NCI-H748 (cell line): ENCODE data around the gene CDH2.
A peak's percentile ranks its signal among the peaks of the same experiment; 100 is the strongest.

Source experiments
- DNase-seq: peaks from one replicate; lab custom pipeline; 2025; ENCODE audit not compliant: unreplicated experiment; lab: John Stamatoyannopoulos, UW

CDH2 gene

GRCh38 chr18:28091197-28091596 is 85.7 kb downstream of the CDH2 start:
- no peak for DNase-seq

DNA sequence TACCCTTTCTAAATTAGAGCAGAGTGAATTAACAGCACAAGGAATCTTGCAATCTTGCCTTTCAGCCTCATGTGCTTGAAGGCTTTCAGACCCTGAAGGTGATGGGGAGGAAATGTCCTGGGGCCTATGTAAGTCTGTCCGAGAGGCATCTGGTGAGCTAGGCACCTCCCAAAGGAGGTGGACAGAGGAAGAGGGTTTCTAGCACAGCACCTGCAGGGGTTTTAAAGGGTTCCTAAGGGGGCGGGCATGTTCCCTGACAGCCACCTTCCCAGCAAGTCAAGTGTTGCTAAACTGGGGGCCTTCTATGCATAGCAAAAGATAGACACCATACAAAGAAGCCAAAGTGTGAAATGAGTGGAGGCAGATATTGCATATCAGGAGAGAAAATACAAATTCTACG is 88.5 kb downstream of the CDH2 start:
- no peak for DNase-seq

DNA sequence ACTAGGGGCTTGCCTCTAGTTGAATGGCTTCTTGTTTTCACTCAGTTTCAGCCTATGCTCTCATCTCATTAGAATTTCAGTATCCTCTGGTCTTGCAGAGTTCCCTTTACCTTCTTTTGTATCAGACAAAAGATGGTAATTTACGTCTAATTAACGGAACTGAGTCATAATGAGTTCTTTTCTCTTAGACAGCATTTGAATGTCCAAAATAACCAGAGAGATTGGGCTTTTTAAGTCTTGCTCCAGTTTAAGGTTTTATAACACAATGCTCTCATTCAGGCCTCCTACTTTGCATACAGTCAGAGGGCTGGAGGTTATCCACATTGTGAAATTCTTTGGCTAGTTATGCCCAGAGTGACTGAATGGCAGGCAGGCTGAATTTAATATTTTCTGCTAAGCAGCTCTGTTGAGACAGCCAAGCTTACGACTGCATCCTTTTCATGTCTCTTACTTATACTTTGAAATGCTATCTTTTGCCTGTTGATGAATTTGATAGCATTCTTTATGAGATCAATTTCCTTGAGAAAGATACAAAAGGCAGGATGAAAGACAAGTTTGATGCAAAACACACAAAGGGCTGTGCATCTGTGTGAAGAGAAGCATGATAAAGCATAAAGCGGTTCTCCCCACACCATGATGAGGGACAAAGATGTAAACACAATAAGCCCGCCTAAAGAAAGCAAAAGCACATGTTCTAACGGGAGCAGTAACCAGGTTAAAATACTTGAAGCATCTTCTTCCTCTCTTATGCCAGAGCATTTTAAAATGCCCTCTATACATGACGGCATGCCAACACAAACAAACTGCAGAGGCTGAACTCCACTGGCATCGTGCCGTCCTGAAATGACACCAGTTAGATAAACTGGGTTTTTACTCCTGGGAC is 90.0 kb downstream of the CDH2 start:
- no peak for DNase-seq

GRCh38 chr18:28081516-28081915 is 95.4 kb downstream of the CDH2 start:
- no peak for DNase-seq

DNA sequence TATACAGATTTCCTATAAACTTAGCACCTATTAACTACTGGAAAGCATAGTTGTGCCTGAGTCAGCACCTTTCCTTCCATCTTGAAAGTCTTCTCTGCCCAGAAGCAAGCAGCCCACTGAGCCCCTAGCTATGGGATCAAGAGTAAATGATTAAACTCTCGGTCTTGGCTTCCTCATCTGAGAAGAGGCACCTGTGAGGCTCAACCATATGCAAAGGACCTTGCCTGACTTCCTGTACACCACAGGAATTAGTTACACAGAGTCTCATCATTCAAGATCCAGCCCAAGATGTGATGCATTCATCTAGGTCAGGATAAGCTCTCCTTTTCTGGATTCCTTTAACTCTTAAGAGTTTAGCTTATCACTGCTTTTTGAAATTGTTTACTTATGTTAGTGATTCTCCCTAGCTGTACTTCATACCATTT is 96.0 kb downstream of the CDH2 start:
- no peak for DNase-seq

DNA sequence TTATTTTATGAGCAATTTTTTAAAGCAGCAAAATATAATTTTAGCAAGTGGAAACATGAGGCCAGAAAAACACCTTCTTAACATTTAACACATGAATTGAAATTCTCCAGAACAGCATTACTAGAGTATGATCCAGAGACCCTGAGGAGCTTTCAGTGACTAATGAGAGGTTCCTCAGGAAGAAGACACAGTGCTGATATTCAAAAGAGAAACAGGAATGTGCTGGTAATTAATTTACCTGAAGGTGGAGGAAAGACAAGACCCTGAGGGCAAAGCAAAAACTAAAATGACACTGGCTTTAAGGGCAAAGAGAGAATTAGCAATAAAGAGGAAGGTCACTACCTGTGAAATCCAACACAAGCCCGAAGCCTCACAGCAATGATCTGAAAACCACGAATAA is 97.0 kb downstream of the CDH2 start:
- no peak for DNase-seq

DNA sequence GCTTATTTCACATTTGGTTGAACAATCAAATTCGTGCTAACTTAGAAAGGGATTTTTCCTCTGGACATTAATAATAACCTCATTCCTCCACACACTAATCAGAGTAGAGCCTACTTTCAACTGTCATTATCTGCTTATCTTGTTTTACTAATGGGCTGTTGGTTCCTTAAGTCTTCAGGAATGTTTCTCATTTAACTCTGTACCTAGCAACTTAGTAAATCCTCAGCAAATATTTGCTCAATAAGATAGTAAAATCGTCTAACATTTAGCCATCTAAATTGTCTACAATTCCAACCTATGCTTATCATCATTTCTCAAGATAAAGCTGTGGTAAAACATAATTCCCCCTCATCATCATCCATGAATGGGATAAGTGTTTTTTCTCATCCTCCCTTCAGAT is 98.1 kb downstream of the CDH2 start:
- no peak for DNase-seq

- DNase-seq = no peak
These were observed 98.6 kb downstream of the CDH2 start for GRCh38 chr18:28078298-28078697.

GRCh38 chr18:28075501-28075900 is 101.4 kb downstream of the CDH2 start:
- peak; percentile 23 for DNase-seq

DNA sequence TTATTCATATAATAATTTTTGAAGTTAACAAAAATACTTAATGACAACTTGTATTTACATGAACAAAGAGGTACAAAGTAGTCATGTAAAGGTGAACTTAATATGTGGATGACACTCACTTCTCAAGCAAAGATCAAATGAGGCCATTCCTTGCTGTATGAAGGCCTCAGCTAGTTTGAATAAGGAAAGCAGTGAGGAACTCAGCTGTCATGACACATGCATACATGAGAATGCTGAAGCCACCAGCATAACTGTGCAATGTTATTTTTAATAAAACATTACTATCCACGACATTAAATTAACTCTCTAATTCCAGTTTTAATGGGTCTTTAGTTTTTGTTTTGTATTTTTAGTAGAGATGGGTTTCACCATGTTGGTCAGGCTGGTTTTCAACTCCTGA is 102.9 kb downstream of the CDH2 start:
- no peak for DNase-seq

GRCh38 chr18:28073658-28074057 is 103.3 kb downstream of the CDH2 start:
- no peak for DNase-seq

DNA sequence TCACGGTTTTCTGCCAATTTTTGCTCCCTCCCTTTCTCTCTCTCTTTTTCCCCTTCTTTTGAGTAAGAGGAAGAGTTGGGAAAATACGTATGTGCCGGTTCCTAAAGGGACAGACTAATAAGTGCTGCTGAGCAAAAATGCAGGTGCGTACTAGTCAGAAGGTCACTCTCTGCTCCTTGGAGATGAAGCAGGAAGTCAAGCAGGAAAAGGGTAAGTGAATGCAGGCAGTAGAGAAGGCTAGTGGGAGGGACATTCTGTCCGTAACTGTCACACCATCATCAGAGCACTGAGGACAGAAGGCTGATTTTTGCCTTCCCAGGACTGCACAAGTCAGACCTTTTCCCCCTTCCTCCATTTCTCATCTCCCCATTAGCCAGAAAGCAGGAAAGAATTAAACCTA is 105.7 kb downstream of the CDH2 start:
- no peak for DNase-seq

DNA sequence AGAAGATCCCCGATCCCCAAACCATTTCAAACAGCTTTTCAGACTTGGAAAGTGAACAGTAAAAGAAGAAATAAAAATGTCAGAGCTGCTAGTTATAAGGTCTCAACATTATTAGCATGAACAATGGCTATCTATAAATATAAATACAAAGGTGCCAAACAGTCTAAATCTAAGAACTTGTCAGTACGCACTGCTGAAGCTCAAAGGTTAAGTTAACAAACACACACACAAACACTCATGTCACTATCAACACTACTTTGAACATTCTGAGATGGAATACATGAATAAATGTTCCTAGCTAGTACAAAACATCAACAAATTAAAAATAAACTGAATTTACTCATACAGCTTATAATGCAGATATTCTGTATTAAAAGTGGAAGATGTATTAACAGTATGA is 108.7 kb downstream of the CDH2 start:
- DNase-seq = no peak

GRCh38 chr18:28067346-28067745 is 109.6 kb downstream of the CDH2 start:
- no peak for DNase-seq

DNA sequence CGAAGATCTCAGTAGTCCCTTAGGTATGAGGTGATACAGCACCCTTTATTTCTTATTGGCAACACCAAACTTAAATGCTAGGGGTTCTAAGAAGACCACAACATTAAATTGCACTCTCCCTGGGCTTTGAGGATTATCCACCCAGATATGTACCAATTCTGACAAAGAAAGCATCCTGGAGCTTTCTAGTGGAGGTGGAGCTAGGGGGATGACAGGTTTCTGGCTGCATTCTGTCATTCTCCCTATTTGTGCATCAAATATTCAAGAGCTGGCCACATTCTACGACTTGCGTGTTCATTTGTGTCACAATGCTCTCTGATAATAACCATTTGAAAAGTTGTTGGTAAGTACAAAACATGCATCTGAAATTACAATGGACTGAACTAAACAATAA is 111.1 kb downstream of the CDH2 start:
- DNase-seq = no peak

- DNase-seq = no peak
These were observed 111.7 kb downstream of the CDH2 start for GRCh38 chr18:28065031-28065792.

GRCh38 chr18:28063926-28064325 is 113.0 kb downstream of the CDH2 start:
- DNase-seq = no peak

DNA sequence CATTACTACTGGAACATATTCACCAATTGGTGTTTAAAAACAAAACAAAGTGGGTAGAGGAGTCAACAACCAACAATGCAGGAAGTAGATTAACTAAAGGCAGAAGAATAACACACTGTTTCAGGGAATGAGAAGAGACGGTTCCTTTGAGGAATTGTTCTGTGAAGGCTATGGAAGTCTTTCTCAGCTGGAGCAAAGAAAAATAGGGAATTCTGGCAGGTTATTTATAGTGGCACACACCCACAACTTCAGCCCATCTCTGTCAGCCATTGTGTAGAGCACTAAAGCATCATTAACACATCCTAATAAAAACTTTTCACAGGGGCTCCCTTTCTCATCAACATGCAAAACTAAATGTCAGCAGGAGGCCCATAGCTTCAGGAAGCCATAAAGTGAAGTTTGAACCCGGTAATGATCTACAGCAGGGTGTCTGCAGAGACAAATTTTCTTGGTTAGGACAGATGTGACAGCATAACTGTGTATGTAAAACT is 113.6 kb downstream of the CDH2 start:
- DNase-seq = no peak

GRCh38 chr18:28062443-28062842 is 114.5 kb downstream of the CDH2 start:
- no peak for DNase-seq

- no peak for DNase-seq
These were observed 117.1 kb downstream of the CDH2 start for GRCh38 chr18:28059861-28060260.

GRCh38 chr18:28050545-28050944 is 126.4 kb downstream of the CDH2 start:
- no peak for DNase-seq

- no peak for DNase-seq
These were observed 128.3 kb downstream of the CDH2 start for GRCh38 chr18:28048612-28049011.
